HL-60 (cell line): ENCODE data around the gene RERE.

Experiments
- CTCF ChIP-seq: IDR thresholded peaks from one replicate; pipeline ENCODE4 v1.5.1; 2011; ENCODE audit warnings: low read length, control low read depth, inconsistent platforms; ENCODE audit not compliant: insufficient read depth
- TF ChIP-seq, protein P1 (sequence below): IDR thresholded peaks from 2 replicates; pipeline ENCODE4 v1.6.1; 2012; ENCODE audit warnings: low read depth; ENCODE audit not compliant: insufficient replicate concordance

DNA sequence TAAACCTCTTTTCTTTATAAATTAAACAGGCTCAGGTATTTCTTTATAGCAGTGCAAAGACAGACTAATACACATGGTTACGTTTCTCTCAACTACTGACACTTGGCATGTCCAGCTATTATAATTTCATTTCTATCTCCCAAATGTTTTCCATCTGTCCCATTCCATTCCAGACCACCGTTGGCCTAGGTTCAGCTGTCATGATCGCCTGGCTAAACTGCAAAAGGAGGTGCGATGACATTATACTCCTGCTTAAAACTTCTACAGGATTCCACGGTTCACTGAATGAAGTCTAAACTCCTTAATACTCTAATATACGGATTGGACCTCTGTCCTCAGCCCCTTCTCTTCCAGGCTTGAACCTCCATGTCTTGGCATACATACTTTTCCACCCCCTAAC is 72.1 kb downstream of the RERE start:
- TF ChIP-seq CTCF: no peak
- TF ChIP-seq, protein P1, sequence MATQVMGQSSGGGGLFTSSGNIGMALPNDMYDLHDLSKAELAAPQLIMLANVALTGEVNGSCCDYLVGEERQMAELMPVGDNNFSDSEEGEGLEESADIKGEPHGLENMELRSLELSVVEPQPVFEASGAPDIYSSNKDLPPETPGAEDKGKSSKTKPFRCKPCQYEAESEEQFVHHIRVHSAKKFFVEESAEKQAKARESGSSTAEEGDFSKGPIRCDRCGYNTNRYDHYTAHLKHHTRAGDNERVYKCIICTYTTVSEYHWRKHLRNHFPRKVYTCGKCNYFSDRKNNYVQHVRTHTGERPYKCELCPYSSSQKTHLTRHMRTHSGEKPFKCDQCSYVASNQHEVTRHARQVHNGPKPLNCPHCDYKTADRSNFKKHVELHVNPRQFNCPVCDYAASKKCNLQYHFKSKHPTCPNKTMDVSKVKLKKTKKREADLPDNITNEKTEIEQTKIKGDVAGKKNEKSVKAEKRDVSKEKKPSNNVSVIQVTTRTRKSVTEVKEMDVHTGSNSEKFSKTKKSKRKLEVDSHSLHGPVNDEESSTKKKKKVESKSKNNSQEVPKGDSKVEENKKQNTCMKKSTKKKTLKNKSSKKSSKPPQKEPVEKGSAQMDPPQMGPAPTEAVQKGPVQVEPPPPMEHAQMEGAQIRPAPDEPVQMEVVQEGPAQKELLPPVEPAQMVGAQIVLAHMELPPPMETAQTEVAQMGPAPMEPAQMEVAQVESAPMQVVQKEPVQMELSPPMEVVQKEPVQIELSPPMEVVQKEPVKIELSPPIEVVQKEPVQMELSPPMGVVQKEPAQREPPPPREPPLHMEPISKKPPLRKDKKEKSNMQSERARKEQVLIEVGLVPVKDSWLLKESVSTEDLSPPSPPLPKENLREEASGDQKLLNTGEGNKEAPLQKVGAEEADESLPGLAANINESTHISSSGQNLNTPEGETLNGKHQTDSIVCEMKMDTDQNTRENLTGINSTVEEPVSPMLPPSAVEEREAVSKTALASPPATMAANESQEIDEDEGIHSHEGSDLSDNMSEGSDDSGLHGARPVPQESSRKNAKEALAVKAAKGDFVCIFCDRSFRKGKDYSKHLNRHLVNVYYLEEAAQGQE: no peak
